Measurements from ENCODE around the gene RASAL1. TPM values are rescaled to one million over a fixed set of nuclear protein-coding genes. Genes with fewer than 3 reads are reported as not detected.

RASAL1 gene
- polyA plus RNA-seq, 1 of the 3 experiments (the other 2 are of a cell fraction): not detected

DNA sequence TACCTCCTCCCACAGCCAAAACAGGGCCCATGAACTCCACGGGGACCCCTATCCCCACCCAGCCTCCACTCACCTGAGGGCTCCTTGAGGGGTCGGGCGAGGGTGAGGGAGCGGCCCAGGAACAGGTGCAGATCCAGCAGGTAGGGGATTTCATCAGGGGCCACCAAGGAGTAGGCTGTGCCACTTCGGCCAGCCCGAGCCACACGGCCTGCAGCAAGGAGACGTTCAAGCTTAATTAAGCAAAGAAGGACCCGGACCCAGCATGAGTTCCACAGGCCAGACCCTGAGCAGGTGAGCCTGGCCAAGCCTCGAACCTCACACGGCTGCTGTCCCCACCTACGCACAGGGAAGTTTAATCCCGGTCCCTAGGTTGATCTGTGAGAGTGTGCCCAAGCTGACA, 34.1 kb upstream of the RASAL1 start:
- Histone ChIP-seq H3K4me1 (ENCODE audit: control insufficient read depth in 1 of 2, insufficient read depth in 2 of 2, low read depth in 1 of 2, low read length in 1 of 2) (no peaks in the 10 kb centered on the region), H4K20me1 (ENCODE audit: insufficient read depth) (no peaks in the 10 kb centered on the region), H3K9ac (no peak overlapping the region), H3K4me3 (ENCODE audit: low read depth in 2 of 2, low read length in 1 of 2) (no peak overlapping the region), H3K4me2 (no peak overlapping the region), H3F3A (replicated peaks; ENCODE audit: insufficient read depth) (no peaks in the 10 kb centered on the region), H3K9me2 (no peaks in the 10 kb centered on the region), H3K79me2 (ENCODE audit: insufficient read depth) (no peaks in the 10 kb centered on the region), H3K27me3 (ENCODE audit: insufficient read depth) (no peaks in the 10 kb centered on the region), H2AFZ (ENCODE audit: low read depth) (no peak overlapping the region), H3K27ac (ENCODE audit: low read depth in 2 of 2, low read length in 1 of 2) (no peak overlapping the region), H3K9me3 (no peaks in the 10 kb centered on the region), H3K36me3 (replicated peaks in 1 of 2; ENCODE audit: control insufficient read depth in 1 of 2, insufficient read depth in 2 of 2, low read length in 1 of 2) (peaks cover 42 to 57% of the 10 kb centered on the region in 2 experiments)
- POLR2A ChIA-PET: interaction anchor here (1.6 kb wide), 1 partner anchor 8 kb away, joined by 3 read pairs; no protein-coding TSS in a partner anchor
- DNase-seq: no peak
- 93% methylated on average over 9 of the region's 13 CpGs for WGBS (ENCODE audit: low lambda C conversion rate)
- CTCF ChIA-PET: interaction anchor here (10.9 kb wide), 1 partner anchor 120 kb away, joined by 113 read pairs; no protein-coding TSS in a partner anchor
- no peak for TF ChIP-seq TAF1 (IDR thresholded peaks at IDR 0.05; ENCODE audit: borderline replicate concordance, low read depth, low read length)
- TF ChIP-seq, protein P1, sequence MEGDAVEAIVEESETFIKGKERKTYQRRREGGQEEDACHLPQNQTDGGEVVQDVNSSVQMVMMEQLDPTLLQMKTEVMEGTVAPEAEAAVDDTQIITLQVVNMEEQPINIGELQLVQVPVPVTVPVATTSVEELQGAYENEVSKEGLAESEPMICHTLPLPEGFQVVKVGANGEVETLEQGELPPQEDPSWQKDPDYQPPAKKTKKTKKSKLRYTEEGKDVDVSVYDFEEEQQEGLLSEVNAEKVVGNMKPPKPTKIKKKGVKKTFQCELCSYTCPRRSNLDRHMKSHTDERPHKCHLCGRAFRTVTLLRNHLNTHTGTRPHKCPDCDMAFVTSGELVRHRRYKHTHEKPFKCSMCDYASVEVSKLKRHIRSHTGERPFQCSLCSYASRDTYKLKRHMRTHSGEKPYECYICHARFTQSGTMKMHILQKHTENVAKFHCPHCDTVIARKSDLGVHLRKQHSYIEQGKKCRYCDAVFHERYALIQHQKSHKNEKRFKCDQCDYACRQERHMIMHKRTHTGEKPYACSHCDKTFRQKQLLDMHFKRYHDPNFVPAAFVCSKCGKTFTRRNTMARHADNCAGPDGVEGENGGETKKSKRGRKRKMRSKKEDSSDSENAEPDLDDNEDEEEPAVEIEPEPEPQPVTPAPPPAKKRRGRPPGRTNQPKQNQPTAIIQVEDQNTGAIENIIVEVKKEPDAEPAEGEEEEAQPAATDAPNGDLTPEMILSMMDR (IDR thresholded peaks at IDR 0.05): no peak
- TF ChIP-seq JUND (IDR thresholded peaks at IDR 0.05): no peak
- no peak for TF ChIP-seq MEF2A (IDR thresholded peaks at IDR 0.05; ENCODE audit: borderline replicate concordance, low read depth)
- TF ChIP-seq TEAD4 (IDR thresholded peaks at IDR 0.05; ENCODE audit: borderline replicate concordance, insufficient read depth): no peak
- TF ChIP-seq NFIC (IDR thresholded peaks at IDR 0.05; ENCODE audit: borderline replicate concordance): no peak
- no peak for TF ChIP-seq EP300 (IDR thresholded peaks at IDR 0.05; ENCODE audit: borderline replicate concordance in 1 of 2, low read depth in 1 of 2, low read length in 1 of 2)
- TF ChIP-seq, protein P2, sequence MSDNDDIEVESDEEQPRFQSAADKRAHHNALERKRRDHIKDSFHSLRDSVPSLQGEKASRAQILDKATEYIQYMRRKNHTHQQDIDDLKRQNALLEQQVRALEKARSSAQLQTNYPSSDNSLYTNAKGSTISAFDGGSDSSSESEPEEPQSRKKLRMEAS (IDR thresholded peaks at IDR 0.05; ENCODE audit: low read depth): no peak
- no peak for TF ChIP-seq CHD2 (IDR thresholded peaks at IDR 0.05; ENCODE audit: low read length, partially characterized antibody)
- TF ChIP-seq SMC3 (IDR thresholded peaks at IDR 0.05; ENCODE audit: low read depth, low read length): no peak
- TF ChIP-seq RAD21 (IDR thresholded peaks at IDR 0.05; ENCODE audit: low read length): no peak
- no peak for TF ChIP-seq YY1 (IDR thresholded peaks at IDR 0.05; ENCODE audit: low read depth)
- TF ChIP-seq GABPA (IDR thresholded peaks at IDR 0.05; ENCODE audit: low read depth): no peak
- no peak for TF ChIP-seq TCF12 (IDR thresholded peaks at IDR 0.05)
- TF ChIP-seq GATA2 (CRISPR knock-in tag; IDR thresholded peaks at IDR 0.05): no peak

DNA sequence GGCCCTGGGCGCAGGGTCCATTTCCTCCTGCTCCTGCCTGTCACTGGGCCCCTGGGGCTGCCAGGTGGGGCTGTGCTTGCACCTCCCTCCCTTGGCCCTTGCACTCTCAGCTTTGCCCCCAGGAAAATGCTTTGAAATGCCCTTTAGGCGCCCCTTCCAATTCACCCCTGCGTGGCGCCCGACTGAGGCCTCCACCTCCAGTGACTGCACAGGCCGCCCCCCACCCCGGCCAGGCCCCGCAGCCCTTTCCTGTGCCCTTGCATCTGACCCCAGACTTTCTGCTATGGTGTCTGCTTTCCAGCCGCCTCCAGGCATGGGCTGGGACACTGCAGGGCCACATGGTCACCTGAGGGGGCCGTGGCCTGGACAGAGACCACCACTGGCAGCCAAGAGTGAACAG, 32.3 kb upstream of the RASAL1 start:
- WGBS (ENCODE audit: low lambda C conversion rate): 100% methylated on average over 8 of the region's 10 CpGs
- Histone ChIP-seq H4K20me1 (ENCODE audit: insufficient read depth) (no peaks in the 10 kb centered on the region), H3K27ac (ENCODE audit: low read depth in 2 of 2, low read length in 1 of 2) (no peak overlapping the region), H3K36me3 (replicated peaks in 1 of 2; ENCODE audit: control insufficient read depth in 1 of 2, insufficient read depth in 2 of 2, low read length in 1 of 2) (peaks cover 32 to 57% of the 10 kb centered on the region in 2 experiments), H3K4me2 (no peak overlapping the region), H3K4me1 (ENCODE audit: control insufficient read depth in 1 of 2, insufficient read depth in 2 of 2, low read depth in 1 of 2, low read length in 1 of 2) (peaks cover 0 to under 1% of the 10 kb centered on the region in 2 experiments; a peak in 1 of 4 replicates), H3K9ac (no peak overlapping the region), H3F3A (replicated peaks; ENCODE audit: insufficient read depth) (no peaks in the 10 kb centered on the region), H3K9me2 (no peaks in the 10 kb centered on the region), H2AFZ (ENCODE audit: low read depth) (no peak overlapping the region), H3K79me2 (ENCODE audit: insufficient read depth) (no peaks in the 10 kb centered on the region), H3K4me3 (ENCODE audit: low read depth in 2 of 2, low read length in 1 of 2) (no peak overlapping the region), H3K9me3 (no peaks in the 10 kb centered on the region), H3K27me3 (ENCODE audit: insufficient read depth) (no peaks in the 10 kb centered on the region)
- no peak for TF ChIP-seq FOSL2 (IDR thresholded peaks at IDR 0.05; ENCODE audit: borderline replicate concordance, low read depth)
- TF ChIP-seq RFX5 (IDR thresholded peaks at IDR 0.05; ENCODE audit: low read length): no peak
- DNase-seq: no peak
- ChIA-PET POLR2A (interaction anchor here (1.0 kb wide), 1 partner anchor 72 kb away, joined by 3 read pairs; no protein-coding TSS in a partner anchor), CTCF (interaction anchor here (1.2 kb wide), 1 partner anchor 9 kb away, joined by 6 read pairs; no protein-coding TSS in a partner anchor)
